NCI-H510A treated with DMSO at 0.1 percent for 48 hours (cell line): ENCODE data around the gene LGALS9.
"Not testable (repeated sequence)": the region's sequence is repeated elsewhere in the genome, so short reads cannot be mapped to it uniquely, and the experiment has no call there.

Source experiments
- DNase-seq: peaks from one replicate; lab custom pipeline; 2025; lab: John Stamatoyannopoulos, UW

The LGALS9 gene

GRCh38 chr17:27629260-27629659 lies 1.7 kb upstream of the LGALS9 start:
- not testable (repeated sequence) for DNase-seq

- DNase-seq: no peak
Observed at GRCh38 chr17:27631411-27631760, 398 bp downstream of the LGALS9 start.

GRCh38 chr17:27631897-27632725 lies 1.1 kb downstream of the LGALS9 start:
- no peak for DNase-seq

- not testable (repeated sequence) for DNase-seq
Observed at GRCh38 chr17:27632766-27633165, 1.8 kb downstream of the LGALS9 start.

GRCh38 chr17:27633312-27634025 lies 2.5 kb downstream of the LGALS9 start:
- no peak for DNase-seq

GRCh38 chr17:27634026-27634335 lies 3.0 kb downstream of the LGALS9 start:
- no peak for DNase-seq

- no peak for DNase-seq
Observed at GRCh38 chr17:27634776-27635175, 3.8 kb downstream of the LGALS9 start.

GRCh38 chr17:27635275-27635823 lies 4.4 kb downstream of the LGALS9 start:
- DNase-seq: no peak

GRCh38 chr17:27636005-27636520 lies 5.1 kb downstream of the LGALS9 start:
- DNase-seq: not testable (repeated sequence)

GRCh38 chr17:27637818-27638217 lies 6.8 kb downstream of the LGALS9 start:
- DNase-seq: not testable (repeated sequence)

GRCh38 chr17:27638415-27638914 lies 7.5 kb downstream of the LGALS9 start:
- not testable (repeated sequence) for DNase-seq

- no peak for DNase-seq
Observed at GRCh38 chr17:27640790-27641189, 9.8 kb downstream of the LGALS9 start.

GRCh38 chr17:27644586-27644985 lies 13.6 kb downstream of the LGALS9 start:
- DNase-seq: no peak

- not testable (repeated sequence) for DNase-seq
Observed at GRCh38 chr17:27645621-27646020, 14.6 kb downstream of the LGALS9 start.

- no peak for DNase-seq
Observed at GRCh38 chr17:27646232-27646631, 15.2 kb downstream of the LGALS9 start.

GRCh38 chr17:27647765-27648164 lies 16.8 kb downstream of the LGALS9 start:
- DNase-seq: no peak

GRCh38 chr17:27649111-27649571 lies 18.2 kb downstream of the LGALS9 start:
- not testable (repeated sequence) for DNase-seq

- no peak for DNase-seq
Observed at GRCh38 chr17:27649929-27650328, 18.9 kb downstream of the LGALS9 start.

- no peak for DNase-seq
Observed at GRCh38 chr17:27650836-27651235, 19.8 kb downstream of the LGALS9 start.

- DNase-seq: peak; percentile 2
Observed at GRCh38 chr17:27651411-27652345, 20.7 kb downstream of the LGALS9 start.

GRCh38 chr17:27653449-27653971 lies 22.5 kb downstream of the LGALS9 start:
- DNase-seq: not testable (repeated sequence)
